NCI-H2171 treated with DMSO at 0.1 percent for 48 hours (cell line): ENCODE data around the gene ARRB1.

Source experiments
- DNase-seq: peaks from one replicate; lab custom pipeline; 2025; lab: John Stamatoyannopoulos, UW

ARRB1 gene

GRCh38 chr11:75219869-75220268, 131.6 kb downstream of the ARRB1 start:
- DNase-seq = no peak

GRCh38 chr11:75214843-75215242, 136.6 kb downstream of the ARRB1 start:
- DNase-seq = no peak

- no peak for DNase-seq
Observed at GRCh38 chr11:75214411-75214821, 137.0 kb downstream of the ARRB1 start.
